Osteoblast (primary cell): ENCODE results near the gene ARHGAP21. TPM values are rescaled to one million over a fixed set of nuclear protein-coding genes. Genes with fewer than 3 reads are reported as not detected.

Experiments
- DNase-seq: peaks from one replicate; pipeline ENCODE4 v3.0.0; 2011; ENCODE audit warnings: low spot score, mixed read lengths; ENCODE audit not compliant: insufficient read length; ENCODE audit errors: missing footprints
- H2AFZ ChIP-seq: 2 replicates; pipeline ENCODE4 v1.6.0; 2011; ENCODE audit warnings: mild to moderate bottlenecking, low read length
- H3K27ac ChIP-seq: 2 replicates; pipeline ENCODE4 v1.5.1; 2011; ENCODE audit warnings: mild to moderate bottlenecking, low read depth, low read length, moderate library complexity
- H3K27me3 ChIP-seq: 2 replicates; pipeline ENCODE4 v1.6.0; 2012; ENCODE audit warnings: mild to moderate bottlenecking, control low read depth, inconsistent platforms, low read length, moderate library complexity; ENCODE audit not compliant: insufficient read depth
- H3K36me3 ChIP-seq: 2 replicates; pipeline ENCODE4 v1.5.1; 2011; ENCODE audit warnings: mild to moderate bottlenecking, low read length, control low read depth, moderate library complexity; ENCODE audit not compliant: insufficient read depth
- H3K4me1 ChIP-seq: 2 replicates; pipeline ENCODE4 v1.5.1; 2011; ENCODE audit warnings: mild to moderate bottlenecking, low read length, control low read depth, moderate library complexity; ENCODE audit not compliant: insufficient read depth
- H3K4me2 ChIP-seq: 2 replicates; pipeline ENCODE4 v1.6.0; 2011; ENCODE audit warnings: mild to moderate bottlenecking, low read length; ENCODE audit not compliant: insufficient read depth
- H3K4me3 ChIP-seq: fragments of 200-600 bp; sonication (generic); 3 replicates; pipeline ENCODE4 v1.5.1; 2012; ENCODE audit warnings: mild to moderate bottlenecking, low read length, inconsistent platforms; ENCODE audit not compliant: insufficient read depth
- H3K79me2 ChIP-seq: 2 replicates; pipeline ENCODE4 v1.6.0; 2012; ENCODE audit warnings: mild to moderate bottlenecking, low read length, control low read depth, inconsistent platforms; ENCODE audit not compliant: insufficient read depth
- H3K9me3 ChIP-seq: 2 replicates; pipeline ENCODE4 v1.5.1; 2011; ENCODE audit warnings: low read depth, low read length, control low read depth
- H4K20me1 ChIP-seq: 2 replicates; pipeline ENCODE4 v1.6.0; 2012; ENCODE audit warnings: mild to moderate bottlenecking, low read length, control low read depth; ENCODE audit not compliant: insufficient read depth
- total RNA-seq: library from RNA; depleted of rRNA; stranded (reverse); fragments of >200 nt; gene quantifications from 2 replicates; pipeline ENCODE4 v1.2.3, GENCODE V29; 2012
- TF ChIP-seq, protein P1 (sequence below): IDR thresholded peaks from 2 replicates; pipeline ENCODE4 v1.5.1; 2011; ENCODE audit warnings: mild to moderate bottlenecking, low read depth, low read length, moderate library complexity; ENCODE audit errors: extremely low read depth

ARHGAP21 gene
- total RNA-seq, 1 donor, result 140 TPM

- H3K36me3 ChIP-seq, result no peaks in the 10 kb centered on the region
- H3K27ac ChIP-seq, result peak overlapping the region; percentile 13
- H2AFZ ChIP-seq, result no peak overlapping the region
- H3K79me2 ChIP-seq, result peaks cover 59% of the 10 kb centered on the region
- no peak overlapping the region for H3K4me3 ChIP-seq
- TF ChIP-seq, protein P1, sequence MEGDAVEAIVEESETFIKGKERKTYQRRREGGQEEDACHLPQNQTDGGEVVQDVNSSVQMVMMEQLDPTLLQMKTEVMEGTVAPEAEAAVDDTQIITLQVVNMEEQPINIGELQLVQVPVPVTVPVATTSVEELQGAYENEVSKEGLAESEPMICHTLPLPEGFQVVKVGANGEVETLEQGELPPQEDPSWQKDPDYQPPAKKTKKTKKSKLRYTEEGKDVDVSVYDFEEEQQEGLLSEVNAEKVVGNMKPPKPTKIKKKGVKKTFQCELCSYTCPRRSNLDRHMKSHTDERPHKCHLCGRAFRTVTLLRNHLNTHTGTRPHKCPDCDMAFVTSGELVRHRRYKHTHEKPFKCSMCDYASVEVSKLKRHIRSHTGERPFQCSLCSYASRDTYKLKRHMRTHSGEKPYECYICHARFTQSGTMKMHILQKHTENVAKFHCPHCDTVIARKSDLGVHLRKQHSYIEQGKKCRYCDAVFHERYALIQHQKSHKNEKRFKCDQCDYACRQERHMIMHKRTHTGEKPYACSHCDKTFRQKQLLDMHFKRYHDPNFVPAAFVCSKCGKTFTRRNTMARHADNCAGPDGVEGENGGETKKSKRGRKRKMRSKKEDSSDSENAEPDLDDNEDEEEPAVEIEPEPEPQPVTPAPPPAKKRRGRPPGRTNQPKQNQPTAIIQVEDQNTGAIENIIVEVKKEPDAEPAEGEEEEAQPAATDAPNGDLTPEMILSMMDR, result peak; percentile 83
- peaks cover 10% of the 10 kb centered on the region for H3K4me1 ChIP-seq
- no peaks in the 10 kb centered on the region for H3K9me3 ChIP-seq
- H3K27me3 ChIP-seq, result no peaks in the 10 kb centered on the region
- DNase-seq, result peak; percentile 83
- peaks cover 2% of the 10 kb centered on the region for H4K20me1 ChIP-seq
- peak overlapping the region; percentile 38 for H3K4me2 ChIP-seq
These were observed 80.6 kb downstream of the ARHGAP21 start for GRCh38 chr10:24642921-24643678.

DNA sequence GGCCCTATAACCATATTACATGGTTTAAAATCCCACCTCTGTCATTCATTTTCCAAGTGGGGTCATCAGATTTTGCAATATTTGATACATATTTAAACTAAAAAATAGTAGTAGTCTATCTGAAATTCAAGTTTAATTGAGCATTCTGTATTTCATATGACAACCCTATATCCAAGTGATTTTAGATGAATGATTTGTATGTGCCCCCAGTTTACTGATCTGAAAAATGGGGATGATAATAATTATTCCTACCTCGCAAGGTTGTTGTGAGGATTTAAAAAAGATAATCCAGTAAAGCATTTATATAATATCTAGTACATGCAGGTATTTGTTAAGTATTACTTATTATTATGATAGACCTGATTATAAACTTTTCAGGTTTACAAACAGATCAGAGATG is 84.6 kb downstream of the ARHGAP21 start:
- Histone ChIP-seq H3K36me3 (no peaks in the 10 kb centered on the region), H2AFZ (no peak overlapping the region), H3K4me3 (no peak overlapping the region), H3K79me2 (peaks cover 61% of the 10 kb centered on the region), H3K4me1 (peaks cover 14% of the 10 kb centered on the region), H3K9me3 (no peaks in the 10 kb centered on the region), H3K4me2 (no peak overlapping the region), H3K27me3 (no peaks in the 10 kb centered on the region), H3K27ac (no peak overlapping the region), H4K20me1 (peaks cover 10% of the 10 kb centered on the region)
- DNase-seq, result no peak
- TF ChIP-seq, protein P1, result no peak

DNA sequence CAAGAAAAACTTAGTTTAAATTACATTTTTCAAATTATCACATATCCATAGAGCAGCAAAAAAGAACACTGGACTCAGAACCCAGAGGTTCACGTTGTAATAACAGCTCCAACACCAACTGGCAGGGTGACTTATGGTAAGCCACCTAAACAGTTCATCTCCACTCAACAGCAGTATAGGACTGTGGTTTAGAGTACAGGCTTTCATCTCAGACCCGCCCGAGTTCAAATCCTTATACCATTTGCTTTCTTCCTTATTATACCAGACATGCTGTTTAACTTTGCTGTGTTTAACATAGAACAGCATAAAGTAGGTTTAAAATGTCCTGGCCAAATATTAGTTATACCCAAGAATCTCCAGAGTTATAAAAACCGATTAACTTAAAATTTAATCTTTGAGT is 97.9 kb downstream of the ARHGAP21 start:
- no peak overlapping the region for H3K4me2 ChIP-seq
- H3K27me3 ChIP-seq, result no peaks in the 10 kb centered on the region
- H3K4me1 ChIP-seq, result peaks cover 19% of the 10 kb centered on the region
- H4K20me1 ChIP-seq, result no peaks in the 10 kb centered on the region
- TF ChIP-seq, protein P1, result no peak
- no peak for DNase-seq
- peaks cover 14% of the 10 kb centered on the region for H3K79me2 ChIP-seq
- peaks cover 3% of the 10 kb centered on the region for H3K36me3 ChIP-seq
- H3K4me3 ChIP-seq, result no peak overlapping the region
- no peak overlapping the region for H2AFZ ChIP-seq
- no peak overlapping the region for H3K27ac ChIP-seq
- H3K9me3 ChIP-seq, result no peaks in the 10 kb centered on the region

GRCh38 chr10:24623383-24623782 is 100.3 kb downstream of the ARHGAP21 start:
- Histone ChIP-seq H3K4me2 (no peak overlapping the region), H4K20me1 (no peaks in the 10 kb centered on the region), H3K9me3 (no peaks in the 10 kb centered on the region), H3K4me3 (no peak overlapping the region), H3K27ac (no peak overlapping the region), H3K36me3 (peaks cover 10% of the 10 kb centered on the region), H3K4me1 (peaks cover 15% of the 10 kb centered on the region), H3K79me2 (peaks cover 14% of the 10 kb centered on the region), H3K27me3 (no peaks in the 10 kb centered on the region), H2AFZ (no peak overlapping the region)
- TF ChIP-seq, protein P1, result no peak
- DNase-seq, result no peak
